Kidney (tissue), 14 donors: ENCODE data around the gene SELENOI. TPM values are rescaled to one million over a fixed set of nuclear protein-coding genes. Genes with fewer than 3 reads are reported as not detected.

Experiments used
- DNase-seq, 5 donors: peaks; one replicate each; pipeline ENCODE4 v3.0.0-alpha.2; 2013 to 2020
- FAIRE-seq: peaks from 2 replicates; lab custom pipeline; 2012; peaks lifted over from hg19 to GRCh38; lab: Jason Lieb, UNC
- H3K27ac ChIP-seq, 2 donors: one replicate each; pipeline ENCODE4 v1.7.0; 2013; ENCODE audit warnings: low read depth in 2 of 2, low read length in 2 of 2, inconsistent platforms in 1 of 2
- H3K27me3 ChIP-seq: one replicate; pipeline ENCODE4 v1.7.1; 2013; ENCODE audit warnings: low read length, inconsistent platforms; ENCODE audit not compliant: control insufficient read depth, insufficient read depth
- H3K36me3 ChIP-seq, 3 donors: one replicate each; pipeline versions ENCODE4 v1.7.0 to v1.7.1; 2013; ENCODE audit warnings: low read length in 3 of 3, control low read depth in 1 of 3, inconsistent platforms in 1 of 3; ENCODE audit not compliant: insufficient read depth in 3 of 3, control insufficient read depth in 2 of 3
- H3K4me1 ChIP-seq, 3 donors: one replicate each; pipeline versions ENCODE4 v1.7.0 to v1.7.1; 2013; ENCODE audit warnings: low read length in 3 of 3, inconsistent platforms in 1 of 3, low read depth in 1 of 3; ENCODE audit not compliant: control insufficient read depth in 2 of 3, insufficient read depth in 2 of 3
- H3K4me3 ChIP-seq, 3 donors: one replicate each; pipeline versions ENCODE4 v1.7.0 to v1.8.1; 2013; ENCODE audit warnings: low read length in 3 of 3, control low read depth in 1 of 3, inconsistent platforms in 1 of 3
- H3K9ac ChIP-seq, 3 donors: one replicate each; pipeline versions ENCODE4 v1.7.0 to v1.7.1; 2013; ENCODE audit warnings: low read length in 3 of 3, control low read depth in 1 of 3, inconsistent platforms in 1 of 3
- H3K9me3 ChIP-seq, 3 donors: one replicate each; pipeline versions ENCODE4 v1.7.0 to v1.7.1; 2013; ENCODE audit warnings: low read length in 3 of 3, control low read depth in 1 of 3, inconsistent platforms in 1 of 3; ENCODE audit not compliant: control insufficient read depth in 2 of 3, insufficient read depth in 1 of 3
- intact Hi-C: fragments of 100-400 bp; cut with DNase I; formaldehyde crosslinking; loops from one replicate; pipeline ENCODE4 v1.11.1; 2022
- polyA plus RNA-seq: library from polyadenylated mRNA; stranded (reverse); fragments of 350-450 nt; fragmentation: Illumina TruSeq; extraction: RNeasy Lipid Tissue Mini Kit (QIAGEN cat#74804); gene quantifications from one replicate; pipeline ENCODE4 v1.2.3, GENCODE V29; 2014; ENCODE audit warnings: low read depth, low replicate concordance; ENCODE audit not compliant: insufficient read depth
- total RNA-seq: library from RNA; stranded (reverse); fragmentation: NEBNext Ultra II Directional; extraction: Animal tissue kit (Norgen Biotek cat#: 25700); gene quantifications from one replicate; pipeline ENCODE4 v1.2.1, GENCODE V29; 2021
- TF ChIP-seq, protein P1 (sequence below): IDR thresholded peaks from 3 replicates; pipeline ENCODE4 v1.5.1; 2012; ENCODE audit warnings: mild to moderate bottlenecking, moderate library complexity, borderline replicate concordance; ENCODE audit not compliant: insufficient read depth; ENCODE audit errors: extremely low read depth
- donor health status: control.
- donor health status: control.
- donor health status: control.
- donor health status: control.
- donor health status: control.
- donor health status: DM: yes; HTN: yes; CAD: no.
- donor health status: Normal renal cell carcinoma (clear cell type).

Gene SELENOI
- total and polyA plus RNA-seq, 2 donors from 2014 or later, result 5.3 to 23.7 TPM

DNA sequence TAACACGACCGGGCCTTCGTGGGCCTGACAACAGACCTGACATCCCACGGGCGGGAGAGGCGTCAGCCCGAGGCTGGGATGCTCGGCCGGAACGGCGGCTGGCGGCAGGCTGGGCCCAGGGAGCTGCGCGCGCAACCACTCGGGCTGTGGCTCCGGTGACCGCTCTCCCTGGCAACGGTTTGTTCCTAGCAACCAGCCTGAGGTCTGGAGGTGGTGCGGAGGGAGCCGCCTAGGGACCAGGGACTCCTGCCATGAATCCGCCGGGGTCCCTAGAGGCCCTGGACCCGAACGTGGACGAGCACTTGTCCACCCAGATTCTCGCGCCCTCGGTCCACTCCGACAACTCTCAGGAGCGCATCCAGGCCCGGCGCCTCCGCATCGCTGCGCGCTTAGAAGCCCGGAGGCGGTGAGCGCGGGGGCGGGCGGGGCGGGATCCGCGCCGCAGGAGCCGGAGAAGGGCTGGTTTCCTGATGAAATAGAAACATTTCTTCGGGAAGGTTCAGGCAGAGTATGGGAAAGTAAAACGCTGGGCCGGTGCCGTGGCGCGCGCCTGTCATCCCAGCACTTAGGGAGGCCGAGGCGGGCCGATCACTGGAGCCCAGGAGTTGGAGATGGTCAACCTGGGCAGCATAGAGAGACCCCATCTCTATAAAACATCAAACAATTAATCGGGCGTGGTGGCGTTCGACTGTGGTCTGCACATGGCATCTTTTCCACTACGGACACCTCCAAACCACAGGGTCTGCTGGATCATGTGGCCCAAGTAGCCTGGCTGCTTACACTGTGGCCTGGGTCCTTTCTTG lies 56.0 kb downstream of the SELENOI start, which contains the start of gene DRC1:
TSS of gene DRC1 (plus strand) at position 182 of the 803 bp plus-strand sequence. CDS start at position 252, 70 bp downstream.
- intact Hi-C loops, result no loop called here
- H3K4me1 ChIP-seq, result peaks cover 0 to 3% (median 0%) of the 10 kb centered on the region in 3 donors
- H3K27me3 ChIP-seq, result no peaks in the 10 kb centered on the region
- peak; percentile 89 to 95 (median 95) for DNase-seq
- H3K27ac ChIP-seq, result no peak within 1 kb of the TSS
- H3K36me3 ChIP-seq, result no peaks in the 10 kb centered on the region
- H3K4me3 ChIP-seq, result peak within 1 kb of the TSS in 1 of 3 donors; percentile 51
- TF ChIP-seq, protein P1, sequence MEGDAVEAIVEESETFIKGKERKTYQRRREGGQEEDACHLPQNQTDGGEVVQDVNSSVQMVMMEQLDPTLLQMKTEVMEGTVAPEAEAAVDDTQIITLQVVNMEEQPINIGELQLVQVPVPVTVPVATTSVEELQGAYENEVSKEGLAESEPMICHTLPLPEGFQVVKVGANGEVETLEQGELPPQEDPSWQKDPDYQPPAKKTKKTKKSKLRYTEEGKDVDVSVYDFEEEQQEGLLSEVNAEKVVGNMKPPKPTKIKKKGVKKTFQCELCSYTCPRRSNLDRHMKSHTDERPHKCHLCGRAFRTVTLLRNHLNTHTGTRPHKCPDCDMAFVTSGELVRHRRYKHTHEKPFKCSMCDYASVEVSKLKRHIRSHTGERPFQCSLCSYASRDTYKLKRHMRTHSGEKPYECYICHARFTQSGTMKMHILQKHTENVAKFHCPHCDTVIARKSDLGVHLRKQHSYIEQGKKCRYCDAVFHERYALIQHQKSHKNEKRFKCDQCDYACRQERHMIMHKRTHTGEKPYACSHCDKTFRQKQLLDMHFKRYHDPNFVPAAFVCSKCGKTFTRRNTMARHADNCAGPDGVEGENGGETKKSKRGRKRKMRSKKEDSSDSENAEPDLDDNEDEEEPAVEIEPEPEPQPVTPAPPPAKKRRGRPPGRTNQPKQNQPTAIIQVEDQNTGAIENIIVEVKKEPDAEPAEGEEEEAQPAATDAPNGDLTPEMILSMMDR, result no peak
- no peak for FAIRE-seq
- no peaks in the 10 kb centered on the region for H3K9me3 ChIP-seq
- no peak within 1 kb of the TSS for H3K9ac ChIP-seq

DNA sequence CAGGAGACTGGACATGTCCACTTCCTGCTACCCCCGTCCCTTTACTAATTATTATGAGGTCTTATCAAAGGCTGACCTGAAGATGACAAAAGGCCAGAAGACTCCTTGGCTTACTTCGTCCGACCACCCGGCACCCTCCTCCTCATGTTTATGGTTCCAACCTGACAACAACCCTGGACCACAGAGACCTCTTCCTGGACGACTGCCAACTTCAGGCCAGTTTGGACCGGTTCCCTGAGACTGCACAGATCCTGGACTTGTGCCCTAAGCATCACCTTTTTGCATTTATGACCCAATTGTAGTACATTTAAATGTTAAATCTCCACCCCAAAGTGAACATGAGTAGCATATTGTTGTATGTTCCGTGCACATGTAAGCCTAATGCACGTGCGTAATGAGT lies 61.6 kb downstream of the SELENOI start:
- Histone ChIP-seq H3K9me3 (no peaks in the 10 kb centered on the region), H3K9ac (no peak overlapping the region), H3K27ac (no peak overlapping the region), H3K4me1 (no peaks in the 10 kb centered on the region), H3K36me3 (no peaks in the 10 kb centered on the region), H3K27me3 (no peaks in the 10 kb centered on the region), H3K4me3 (no peak overlapping the region)
- DNase-seq (no peak), FAIRE-seq (no peak)
- intact Hi-C loops, result no loop called here
- TF ChIP-seq, protein P1, result no peak

DNA sequence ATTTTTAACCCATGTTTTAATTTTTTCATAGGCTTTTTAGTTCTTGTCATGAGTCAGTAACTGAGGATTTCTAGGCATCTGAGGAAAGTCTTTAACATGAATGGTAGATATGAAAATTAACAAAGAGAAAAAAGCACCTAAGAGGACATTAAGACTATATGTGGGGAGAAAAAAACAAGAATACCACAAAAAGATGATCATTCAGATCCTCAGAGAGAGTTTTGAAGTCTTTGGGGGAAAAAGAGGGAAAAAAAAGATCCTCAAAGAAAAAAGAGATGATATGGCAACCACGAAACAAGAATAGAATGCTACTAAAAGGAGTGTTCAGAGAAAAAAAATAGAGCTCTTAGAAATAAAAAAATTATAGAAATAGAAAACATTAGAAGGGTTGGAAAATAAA lies 63.8 kb downstream of the SELENOI start:
- no peak overlapping the region for H3K27ac ChIP-seq
- TF ChIP-seq, protein P1, result no peak
- intact Hi-C loops, result no loop called here
- no peak overlapping the region for H3K9ac ChIP-seq
- DNase-seq (no peak), FAIRE-seq (no peak)
- no peaks in the 10 kb centered on the region for H3K9me3 ChIP-seq
- no peaks in the 10 kb centered on the region for H3K27me3 ChIP-seq
- no peak overlapping the region for H3K4me3 ChIP-seq
- no peaks in the 10 kb centered on the region for H3K36me3 ChIP-seq
- no peaks in the 10 kb centered on the region for H3K4me1 ChIP-seq
